ENCODE results near the gene CCDC12. TPM values are rescaled to one million over a fixed set of nuclear protein-coding genes. Genes with fewer than 3 reads are reported as not detected.

Gene CCDC12
- polyA plus RNA-seq, 1 of the 3 experiments (the other 2 are of a cell fraction) = 105 TPM

DNA sequence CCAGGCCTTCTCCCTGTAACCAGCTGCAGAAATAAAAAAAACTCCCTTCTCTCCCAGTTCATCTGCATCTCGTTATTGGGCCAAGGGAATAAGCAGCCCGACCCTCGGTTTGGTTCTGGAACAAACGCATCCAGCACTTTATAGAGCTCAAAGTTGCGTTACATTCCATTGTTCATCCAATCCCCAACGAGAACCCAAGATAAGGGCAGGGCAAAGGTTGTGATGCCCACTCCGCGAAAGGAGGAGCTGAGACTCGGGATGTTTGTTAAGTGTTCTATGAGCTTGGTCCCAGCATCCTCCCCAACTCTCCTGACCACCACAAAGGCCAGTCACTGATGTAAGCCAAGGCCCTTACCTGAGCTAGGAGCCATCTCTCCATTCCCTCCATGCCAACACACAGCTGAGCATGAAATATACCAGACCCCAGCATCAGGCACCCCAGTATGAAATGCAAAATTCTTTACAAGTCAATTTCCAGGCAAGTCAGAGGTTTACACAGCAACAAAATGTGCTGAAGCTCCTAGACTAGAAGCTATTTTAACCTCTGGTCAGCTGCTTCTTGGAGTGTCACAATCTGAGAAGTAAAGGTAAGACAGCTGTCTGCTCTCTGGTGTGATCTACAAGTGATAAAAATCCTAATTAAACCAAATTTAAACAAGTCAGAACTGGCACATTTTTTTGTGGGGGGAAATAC is 17.9 kb downstream of the CCDC12 start:
- Histone ChIP-seq H3K36me3 (replicated peaks in 1 of 2; ENCODE audit: control insufficient read depth in 1 of 2, insufficient read depth in 2 of 2, low read length in 1 of 2) (no peaks in the 10 kb centered on the region), H3K4me2 (no peak overlapping the region), H2AFZ (ENCODE audit: low read depth) (no peak overlapping the region), H3K27me3 (ENCODE audit: insufficient read depth) (no peaks in the 10 kb centered on the region), H4K20me1 (ENCODE audit: insufficient read depth) (peaks cover 92% of the 10 kb centered on the region), H3K9me3 (no peaks in the 10 kb centered on the region), H3K4me1 (ENCODE audit: control insufficient read depth in 1 of 2, insufficient read depth in 2 of 2, low read depth in 1 of 2, low read length in 1 of 2) (peaks cover 15 to 59% of the 10 kb centered on the region in 2 experiments; a peak in 2 of 4 replicates), H3K27ac (ENCODE audit: low read depth in 2 of 2, low read length in 1 of 2) (peak overlapping the region in 1 of 2 experiments; percentile 60; a peak in 1 of 4 replicates), H3K4me3 (ENCODE audit: low read depth in 2 of 2, low read length in 1 of 2) (no peak overlapping the region), H3K9me2 (no peaks in the 10 kb centered on the region), H3K79me2 (ENCODE audit: insufficient read depth) (peaks cover 98% of the 10 kb centered on the region), H3F3A (replicated peaks; ENCODE audit: insufficient read depth) (no peaks in the 10 kb centered on the region), H3K9ac (no peak overlapping the region)
- ChIA-PET POLR2A (interaction anchor here (0.5 to 0.7 kb wide), 2 partner anchors 44 to 113 kb away, joined by 3 to 4 read pairs; no protein-coding TSS in a partner anchor), CTCF (interaction anchor here (1.1 to 5.6 kb wide), 8 partner anchors 10 to 323 kb away, joined by 3 to 25 read pairs (median 3); no protein-coding TSS in a partner anchor)
- no peak for DNase-seq
- WGBS (ENCODE audit: low lambda C conversion rate) = 95% methylated on average over 9 of the region's 9 CpGs
- TF ChIP-seq, protein P1, sequence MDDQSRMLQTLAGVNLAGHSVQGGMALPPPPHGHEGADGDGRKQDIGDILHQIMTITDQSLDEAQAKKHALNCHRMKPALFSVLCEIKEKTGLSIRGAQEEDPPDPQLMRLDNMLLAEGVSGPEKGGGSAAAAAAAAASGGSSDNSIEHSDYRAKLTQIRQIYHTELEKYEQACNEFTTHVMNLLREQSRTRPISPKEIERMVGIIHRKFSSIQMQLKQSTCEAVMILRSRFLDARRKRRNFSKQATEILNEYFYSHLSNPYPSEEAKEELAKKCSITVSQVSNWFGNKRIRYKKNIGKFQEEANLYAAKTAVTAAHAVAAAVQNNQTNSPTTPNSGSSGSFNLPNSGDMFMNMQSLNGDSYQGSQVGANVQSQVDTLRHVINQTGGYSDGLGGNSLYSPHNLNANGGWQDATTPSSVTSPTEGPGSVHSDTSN (IDR thresholded peaks at IDR 0.05) = no peak
- TF ChIP-seq, protein P2, sequence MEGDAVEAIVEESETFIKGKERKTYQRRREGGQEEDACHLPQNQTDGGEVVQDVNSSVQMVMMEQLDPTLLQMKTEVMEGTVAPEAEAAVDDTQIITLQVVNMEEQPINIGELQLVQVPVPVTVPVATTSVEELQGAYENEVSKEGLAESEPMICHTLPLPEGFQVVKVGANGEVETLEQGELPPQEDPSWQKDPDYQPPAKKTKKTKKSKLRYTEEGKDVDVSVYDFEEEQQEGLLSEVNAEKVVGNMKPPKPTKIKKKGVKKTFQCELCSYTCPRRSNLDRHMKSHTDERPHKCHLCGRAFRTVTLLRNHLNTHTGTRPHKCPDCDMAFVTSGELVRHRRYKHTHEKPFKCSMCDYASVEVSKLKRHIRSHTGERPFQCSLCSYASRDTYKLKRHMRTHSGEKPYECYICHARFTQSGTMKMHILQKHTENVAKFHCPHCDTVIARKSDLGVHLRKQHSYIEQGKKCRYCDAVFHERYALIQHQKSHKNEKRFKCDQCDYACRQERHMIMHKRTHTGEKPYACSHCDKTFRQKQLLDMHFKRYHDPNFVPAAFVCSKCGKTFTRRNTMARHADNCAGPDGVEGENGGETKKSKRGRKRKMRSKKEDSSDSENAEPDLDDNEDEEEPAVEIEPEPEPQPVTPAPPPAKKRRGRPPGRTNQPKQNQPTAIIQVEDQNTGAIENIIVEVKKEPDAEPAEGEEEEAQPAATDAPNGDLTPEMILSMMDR (IDR thresholded peaks at IDR 0.05) = no peak
- TF ChIP-seq ELF1 (IDR thresholded peaks at IDR 0.05) = no peak
- TF ChIP-seq GABPA (IDR thresholded peaks at IDR 0.05; ENCODE audit: low read depth) = no peak
- TF ChIP-seq JUND (IDR thresholded peaks at IDR 0.05) = no peak
- TF ChIP-seq FOXM1 (IDR thresholded peaks at IDR 0.05; ENCODE audit: low read depth) = no peak
- no peak for TF ChIP-seq POLR2AphosphoS5 (IDR thresholded peaks at IDR 0.05; ENCODE audit: low read depth, low read length)
- no peak for TF ChIP-seq YY1 (IDR thresholded peaks at IDR 0.05; ENCODE audit: low read depth)
- TF ChIP-seq CHD2 (IDR thresholded peaks at IDR 0.05; ENCODE audit: low read length, partially characterized antibody) = no peak
- TF ChIP-seq, protein P3, sequence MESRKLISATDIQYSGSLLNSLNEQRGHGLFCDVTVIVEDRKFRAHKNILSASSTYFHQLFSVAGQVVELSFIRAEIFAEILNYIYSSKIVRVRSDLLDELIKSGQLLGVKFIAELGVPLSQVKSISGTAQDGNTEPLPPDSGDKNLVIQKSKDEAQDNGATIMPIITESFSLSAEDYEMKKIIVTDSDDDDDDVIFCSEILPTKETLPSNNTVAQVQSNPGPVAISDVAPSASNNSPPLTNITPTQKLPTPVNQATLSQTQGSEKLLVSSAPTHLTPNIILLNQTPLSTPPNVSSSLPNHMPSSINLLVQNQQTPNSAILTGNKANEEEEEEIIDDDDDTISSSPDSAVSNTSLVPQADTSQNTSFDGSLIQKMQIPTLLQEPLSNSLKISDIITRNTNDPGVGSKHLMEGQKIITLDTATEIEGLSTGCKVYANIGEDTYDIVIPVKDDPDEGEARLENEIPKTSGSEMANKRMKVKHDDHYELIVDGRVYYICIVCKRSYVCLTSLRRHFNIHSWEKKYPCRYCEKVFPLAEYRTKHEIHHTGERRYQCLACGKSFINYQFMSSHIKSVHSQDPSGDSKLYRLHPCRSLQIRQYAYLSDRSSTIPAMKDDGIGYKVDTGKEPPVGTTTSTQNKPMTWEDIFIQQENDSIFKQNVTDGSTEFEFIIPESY (IDR thresholded peaks at IDR 0.05; ENCODE audit: borderline replicate concordance, low read depth) = no peak
- TF ChIP-seq TAF1 (IDR thresholded peaks at IDR 0.05; ENCODE audit: borderline replicate concordance, low read depth, low read length) = no peak
- no peak for TF ChIP-seq SIN3A (IDR thresholded peaks at IDR 0.05; ENCODE audit: borderline replicate concordance, low read depth, low read length)
- TF ChIP-seq EP300 (IDR thresholded peaks at IDR 0.05; ENCODE audit: borderline replicate concordance in 1 of 2, low read depth in 1 of 2, low read length in 1 of 2) = no peak
- TF ChIP-seq RCOR1 (IDR thresholded peaks at IDR 0.05; ENCODE audit: low read length) = no peak

Measured in SK-N-SH (cell line).